ENCODE results near the gene CNTN5. TPM values are rescaled to one million over a fixed set of nuclear protein-coding genes. Genes with fewer than 3 reads are reported as not detected.
"Not testable (repeated sequence)": the region's sequence is repeated elsewhere in the genome, so short reads cannot be mapped to it uniquely, and the experiment has no call there.

The CNTN5 gene
- total RNA-seq, 2 experiments from 2014 or later, result not detected

DNA sequence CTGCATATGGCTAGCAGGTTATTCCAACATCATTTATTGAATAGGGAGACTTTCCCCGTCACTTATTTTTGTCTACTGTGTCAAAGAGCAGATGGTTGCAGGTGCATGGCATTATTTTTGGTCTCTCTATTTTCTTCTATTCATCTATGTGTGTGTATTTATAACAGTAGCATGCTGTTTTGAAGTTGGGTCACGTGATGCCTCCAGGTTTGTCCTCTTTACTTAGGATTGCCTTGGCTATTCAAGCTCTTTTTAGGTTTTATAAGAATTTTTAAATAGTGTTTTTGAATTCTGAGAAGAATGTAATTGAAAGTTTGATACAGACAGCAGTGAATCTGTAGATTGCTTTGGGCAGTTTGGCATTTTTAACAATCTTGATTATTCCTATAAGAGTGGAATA, 770.6 kb downstream of the CNTN5 start:
- Mint-ChIP-seq H3K4me1 (ENCODE audit: low read depth) (no peaks in the 10 kb centered on the region), H3K27me3 (ENCODE audit: low read depth) (no peaks in the 10 kb centered on the region), H3K27ac (no peak overlapping the region), H3K9me3 (ENCODE audit: insufficient read depth) (peaks cover 7% of the 10 kb centered on the region), H3K36me3 (ENCODE audit: low read depth) (no peaks in the 10 kb centered on the region), H3K4me3 (no peak overlapping the region)
- ChIA-PET POLR2A (no interaction called here), CTCF (no interaction called here)
- DNase-seq, result no peak
- no peak for ATAC-seq

DNA sequence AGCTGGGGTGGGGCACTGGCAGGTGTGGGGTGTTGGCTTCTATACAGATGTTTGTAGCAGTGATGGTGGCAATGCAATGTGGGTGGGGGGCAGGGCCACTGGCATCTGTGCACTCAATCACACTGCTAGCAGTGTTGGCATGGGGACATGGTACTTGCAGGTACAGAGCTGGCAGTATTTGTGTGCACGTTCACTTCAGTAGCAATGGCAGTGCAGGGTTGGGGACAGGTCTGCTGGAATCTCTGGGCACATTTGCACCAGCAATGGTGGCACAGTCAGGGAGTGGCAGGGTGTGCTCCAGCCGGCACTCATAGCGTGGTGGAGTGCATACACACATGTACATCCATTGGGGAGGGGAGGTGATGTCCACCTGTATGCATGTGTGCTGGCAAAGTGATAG, 775.2 kb downstream of the CNTN5 start:
- Mint-ChIP-seq H3K9me3 (ENCODE audit: insufficient read depth) (no peaks in the 10 kb centered on the region), H3K27me3 (ENCODE audit: low read depth) (no peaks in the 10 kb centered on the region), H3K36me3 (ENCODE audit: low read depth) (no peaks in the 10 kb centered on the region), H3K4me3 (no peak overlapping the region), H3K27ac (no peak overlapping the region), H3K4me1 (ENCODE audit: low read depth) (no peaks in the 10 kb centered on the region)
- no peak for ATAC-seq
- DNase-seq, result no peak
- ChIA-PET CTCF (no interaction called here), POLR2A (no interaction called here)

DNA sequence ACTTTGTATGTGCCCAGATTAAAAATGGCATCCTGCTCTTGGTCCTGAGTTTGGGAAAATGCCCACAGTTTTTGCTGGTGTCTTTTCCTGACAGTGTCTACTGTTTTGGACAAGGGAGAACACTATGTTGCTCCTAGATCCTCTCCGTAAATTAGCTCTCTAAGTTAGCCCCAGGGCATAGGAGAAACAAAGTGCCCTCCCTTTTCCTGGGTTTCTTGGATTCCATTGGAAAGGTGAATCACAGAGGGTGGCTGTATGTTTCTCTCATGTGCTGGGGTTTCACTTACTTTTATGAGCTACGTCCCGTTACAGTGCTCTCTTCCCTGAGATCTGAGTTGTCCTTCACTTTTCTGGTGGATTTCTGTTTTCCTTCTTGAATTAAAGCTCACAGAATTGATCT, 782.8 kb downstream of the CNTN5 start:
- no peak for ATAC-seq
- Mint-ChIP-seq H3K9me3 (ENCODE audit: insufficient read depth) (peaks cover 5% of the 10 kb centered on the region), H3K4me3 (no peak overlapping the region), H3K27me3 (ENCODE audit: low read depth) (no peaks in the 10 kb centered on the region), H3K4me1 (ENCODE audit: low read depth) (no peaks in the 10 kb centered on the region), H3K36me3 (ENCODE audit: low read depth) (no peaks in the 10 kb centered on the region), H3K27ac (no peak overlapping the region)
- no peak for DNase-seq
- ChIA-PET POLR2A (no interaction called here), CTCF (no interaction called here)

DNA sequence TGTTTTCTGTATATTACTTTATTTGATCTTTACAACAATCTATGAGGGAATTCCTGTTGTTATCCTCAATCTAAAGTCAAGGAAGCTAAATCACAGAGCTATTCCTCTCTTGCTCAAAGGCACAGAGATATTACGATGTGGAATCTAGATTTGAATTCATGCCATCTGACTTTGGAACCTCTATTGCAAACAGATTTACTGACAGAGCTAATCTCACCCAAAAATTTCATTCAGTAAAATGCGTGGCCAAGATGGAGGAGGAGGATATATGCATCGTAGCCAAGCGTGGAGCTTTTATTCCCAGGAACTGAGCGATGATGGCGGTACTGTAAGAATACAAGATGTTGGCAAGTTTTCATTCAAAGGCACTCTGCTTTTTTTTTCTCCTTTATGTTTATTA, 791.8 kb downstream of the CNTN5 start:
- H3K9me3 Mint-ChIP-seq (ENCODE audit: insufficient read depth), result peaks cover 4% of the 10 kb centered on the region
- ATAC-seq (no peak), DNase-seq (no peak)
- no peak overlapping the region for H3K27ac Mint-ChIP-seq
- no peak overlapping the region for H3K4me3 Mint-ChIP-seq
- H3K4me1 Mint-ChIP-seq (ENCODE audit: low read depth), result no peaks in the 10 kb centered on the region
- ChIA-PET POLR2A (no interaction called here), CTCF (no interaction called here)
- no peaks in the 10 kb centered on the region for H3K27me3 Mint-ChIP-seq (ENCODE audit: low read depth)
- H3K36me3 Mint-ChIP-seq (ENCODE audit: low read depth), result no peaks in the 10 kb centered on the region

DNA sequence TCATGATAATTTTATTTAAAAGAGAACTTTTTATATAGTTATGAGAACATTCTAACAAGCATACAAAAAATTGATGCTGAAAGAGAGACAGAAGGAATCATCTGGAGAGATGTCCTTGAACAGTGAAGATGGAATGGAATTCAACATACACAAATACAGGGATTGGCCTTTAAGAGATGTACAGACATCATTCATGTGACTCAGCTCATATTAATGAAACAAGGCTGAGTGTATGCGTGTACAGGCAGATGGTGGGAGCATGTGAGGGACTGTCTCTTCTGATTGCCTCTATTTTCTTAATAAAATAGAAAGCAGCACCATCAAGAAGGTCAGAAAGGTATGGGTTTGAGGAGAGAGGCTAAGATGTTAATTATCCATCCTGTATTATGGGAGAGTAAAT, 793.3 kb downstream of the CNTN5 start:
- H3K4me3 Mint-ChIP-seq, result no peak overlapping the region
- ChIA-PET CTCF (no interaction called here), POLR2A (no interaction called here)
- no peaks in the 10 kb centered on the region for H3K27me3 Mint-ChIP-seq (ENCODE audit: low read depth)
- no peak overlapping the region for H3K27ac Mint-ChIP-seq
- H3K4me1 Mint-ChIP-seq (ENCODE audit: low read depth), result no peaks in the 10 kb centered on the region
- no peak for ATAC-seq
- no peaks in the 10 kb centered on the region for H3K36me3 Mint-ChIP-seq (ENCODE audit: low read depth)
- H3K9me3 Mint-ChIP-seq (ENCODE audit: insufficient read depth), result peaks cover 4% of the 10 kb centered on the region
- no peak for DNase-seq

DNA sequence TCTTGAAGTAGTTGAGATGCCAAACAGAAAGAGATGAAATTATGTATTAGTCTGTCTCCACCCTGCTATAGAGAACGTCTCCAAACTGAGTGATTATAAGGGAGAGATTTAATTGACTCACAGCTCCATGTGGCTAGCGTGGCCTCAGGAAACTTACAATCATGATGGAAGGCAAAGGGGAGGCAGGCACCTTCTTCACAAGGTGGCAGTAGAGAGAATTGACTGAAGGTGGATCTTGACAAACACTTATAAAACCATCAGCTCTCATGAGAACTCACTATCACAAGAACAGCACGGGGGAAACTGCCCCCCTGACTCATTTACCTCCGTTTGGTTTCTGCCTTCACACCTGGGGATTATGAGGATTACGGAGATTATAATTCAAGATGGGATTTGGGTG, 794.0 kb downstream of the CNTN5 start:
- Mint-ChIP-seq H3K4me1 (ENCODE audit: low read depth) (no peaks in the 10 kb centered on the region), H3K36me3 (ENCODE audit: low read depth) (no peaks in the 10 kb centered on the region), H3K4me3 (no peak overlapping the region), H3K9me3 (ENCODE audit: insufficient read depth) (peaks cover 5% of the 10 kb centered on the region), H3K27me3 (ENCODE audit: low read depth) (no peaks in the 10 kb centered on the region), H3K27ac (no peak overlapping the region)
- ATAC-seq (no peak), DNase-seq (no peak)
- CTCF ChIA-PET, result no interaction called here
- POLR2A ChIA-PET, result no interaction called here

DNA sequence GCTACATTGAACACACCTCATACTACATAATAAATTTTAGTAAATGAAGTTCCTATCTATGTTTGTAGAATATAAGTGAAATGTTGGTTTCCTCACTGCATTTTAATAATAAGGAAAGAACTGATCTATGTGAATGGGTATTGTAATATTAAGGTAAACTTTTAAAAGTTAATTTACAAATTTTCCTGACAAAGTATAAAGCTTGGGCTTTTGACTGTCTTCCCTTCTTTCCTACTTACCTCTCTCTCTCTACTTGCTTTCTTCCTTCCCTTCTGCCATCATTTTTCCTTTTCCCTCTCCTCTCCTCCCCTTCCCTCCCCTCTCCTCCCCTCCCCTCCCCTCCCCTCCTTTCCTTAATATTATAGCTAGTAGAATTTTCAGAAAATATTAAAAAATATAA, 798.2 kb downstream of the CNTN5 start:
- Mint-ChIP-seq H3K9me3 (ENCODE audit: insufficient read depth) (peaks cover 4% of the 10 kb centered on the region), H3K4me1 (ENCODE audit: low read depth) (no peaks in the 10 kb centered on the region), H3K36me3 (ENCODE audit: low read depth) (no peaks in the 10 kb centered on the region), H3K4me3 (no peak overlapping the region), H3K27me3 (ENCODE audit: low read depth) (no peaks in the 10 kb centered on the region), H3K27ac (no peak overlapping the region)
- no peak for ATAC-seq
- POLR2A ChIA-PET, result no interaction called here
- CTCF ChIA-PET, result no interaction called here
- no peak for DNase-seq

DNA sequence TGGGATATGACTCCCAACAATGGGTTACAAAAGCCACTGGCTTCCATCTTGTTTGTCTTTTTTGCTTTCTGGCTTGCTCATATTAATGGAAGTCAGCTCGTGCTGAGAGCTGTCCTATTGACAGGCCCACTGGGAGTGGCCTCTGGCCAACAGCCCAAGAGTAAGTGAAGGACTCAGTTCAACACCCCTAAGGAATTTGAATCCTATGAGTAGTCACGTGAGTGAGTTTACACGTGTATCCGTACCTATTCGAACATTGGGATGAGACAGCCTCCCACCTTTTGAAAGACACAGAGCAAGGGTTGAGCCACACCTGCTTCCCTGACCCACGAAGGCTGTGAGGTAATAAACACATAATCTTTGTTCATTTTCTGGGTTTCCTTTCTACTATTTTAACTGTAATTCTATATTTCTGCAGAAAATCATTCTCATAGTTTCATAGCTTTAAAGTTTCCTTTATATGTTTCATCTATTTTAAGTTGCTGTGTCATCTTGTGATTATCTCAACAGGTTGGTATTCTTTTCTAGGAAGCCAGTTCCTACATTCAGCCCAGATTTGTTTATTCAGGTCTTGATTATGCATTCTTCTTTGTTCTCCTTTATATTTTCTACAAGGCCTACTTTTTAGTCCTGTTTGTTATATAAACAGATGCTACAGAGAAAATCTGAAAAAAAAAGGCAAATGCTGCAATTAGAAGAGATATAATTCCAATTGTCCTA, 802.3 kb downstream of the CNTN5 start:
- no peak overlapping the region for H3K4me3 Mint-ChIP-seq
- H3K36me3 Mint-ChIP-seq (ENCODE audit: low read depth), result no peaks in the 10 kb centered on the region
- H3K4me1 Mint-ChIP-seq (ENCODE audit: low read depth), result no peaks in the 10 kb centered on the region
- H3K27ac Mint-ChIP-seq, result no peak overlapping the region
- peaks cover 4% of the 10 kb centered on the region for H3K9me3 Mint-ChIP-seq (ENCODE audit: insufficient read depth)
- H3K27me3 Mint-ChIP-seq (ENCODE audit: low read depth), result no peaks in the 10 kb centered on the region
- ATAC-seq (no peak), DNase-seq (no peak)
- ChIA-PET CTCF (no interaction called here), POLR2A (no interaction called here)

DNA sequence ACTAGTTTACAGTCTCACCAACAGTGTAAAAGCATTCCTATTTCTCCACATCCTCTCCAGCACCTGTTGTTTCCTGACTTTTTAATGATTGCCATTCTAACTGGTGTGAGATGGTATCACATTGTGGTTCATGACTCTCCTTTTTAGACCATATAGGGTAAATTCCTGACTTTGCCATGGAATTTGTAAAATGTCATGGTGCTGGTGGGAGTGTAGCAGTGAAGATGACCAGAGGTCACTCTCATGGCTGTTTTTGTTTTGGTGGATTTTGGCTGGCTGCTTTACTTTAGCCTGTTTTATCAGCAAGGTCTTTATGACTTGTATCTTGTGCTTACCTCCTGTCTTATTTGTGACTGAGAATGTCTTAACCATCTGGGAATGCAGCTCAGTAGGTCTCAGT, 816.0 kb downstream of the CNTN5 start:
- H3K9me3 Mint-ChIP-seq (ENCODE audit: insufficient read depth); DNase-seq; ATAC-seq; POLR2A ChIA-PET; H3K27ac Mint-ChIP-seq; H3K4me1 Mint-ChIP-seq (ENCODE audit: low read depth); H3K27me3 Mint-ChIP-seq (ENCODE audit: low read depth); CTCF ChIA-PET; H3K36me3 Mint-ChIP-seq (ENCODE audit: low read depth); H3K4me3 Mint-ChIP-seq: not testable (repeated sequence)

DNA sequence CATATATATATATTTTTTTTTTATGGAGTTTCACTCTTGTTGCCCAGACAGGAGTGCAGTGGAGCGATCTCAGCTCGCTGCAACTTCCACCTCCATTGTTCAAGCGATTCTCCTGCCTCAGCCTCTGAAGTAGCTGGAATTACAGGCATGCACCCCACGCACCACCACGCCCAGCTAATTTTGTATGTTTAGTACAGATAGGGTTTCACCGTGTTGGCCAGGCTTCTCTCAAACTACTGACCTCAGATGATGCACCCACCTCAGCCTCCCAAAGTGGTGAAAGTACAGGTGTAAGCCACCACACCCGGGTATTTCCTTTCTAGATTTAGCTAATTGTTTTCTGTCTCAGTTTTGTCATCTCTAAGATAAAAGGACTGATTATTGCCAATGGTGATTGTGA, 821.1 kb downstream of the CNTN5 start:
- ChIA-PET CTCF (no interaction called here), POLR2A (no interaction called here)
- Mint-ChIP-seq H3K9me3 (ENCODE audit: insufficient read depth) (peaks cover 5% of the 10 kb centered on the region), H3K27me3 (ENCODE audit: low read depth) (no peaks in the 10 kb centered on the region), H3K4me3 (no peak overlapping the region), H3K27ac (no peak overlapping the region), H3K36me3 (ENCODE audit: low read depth) (no peaks in the 10 kb centered on the region), H3K4me1 (ENCODE audit: low read depth) (no peaks in the 10 kb centered on the region)
- ATAC-seq, result no peak
- DNase-seq, result no peak

DNA sequence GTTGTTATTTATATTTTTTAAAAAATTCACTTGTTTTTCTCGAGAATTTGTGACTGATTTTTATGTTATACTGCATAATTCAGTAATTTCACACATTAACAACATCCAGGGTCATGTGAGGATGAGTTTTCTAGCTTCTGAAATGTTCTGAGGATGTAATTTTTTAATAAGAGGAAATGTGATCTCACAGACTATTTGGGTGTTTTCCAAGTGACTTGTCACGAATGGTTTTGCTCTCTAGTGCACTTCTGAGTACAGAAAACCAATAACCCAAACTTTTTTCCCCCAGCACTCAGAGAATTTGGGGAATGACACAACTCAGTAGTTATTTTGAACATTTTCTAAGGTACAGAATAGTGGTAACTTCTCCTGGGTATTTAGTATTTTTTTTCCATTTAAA, 845.2 kb downstream of the CNTN5 start:
- POLR2A ChIA-PET, result no interaction called here
- CTCF ChIA-PET, result no interaction called here
- no peaks in the 10 kb centered on the region for H3K27me3 Mint-ChIP-seq (ENCODE audit: low read depth)
- H3K4me3 Mint-ChIP-seq, result no peak overlapping the region
- peaks cover 8% of the 10 kb centered on the region for H3K9me3 Mint-ChIP-seq (ENCODE audit: insufficient read depth)
- DNase-seq (no peak), ATAC-seq (no peak)
- no peaks in the 10 kb centered on the region for H3K36me3 Mint-ChIP-seq (ENCODE audit: low read depth)
- H3K27ac Mint-ChIP-seq, result no peak overlapping the region
- H3K4me1 Mint-ChIP-seq (ENCODE audit: low read depth), result no peaks in the 10 kb centered on the region

DNA sequence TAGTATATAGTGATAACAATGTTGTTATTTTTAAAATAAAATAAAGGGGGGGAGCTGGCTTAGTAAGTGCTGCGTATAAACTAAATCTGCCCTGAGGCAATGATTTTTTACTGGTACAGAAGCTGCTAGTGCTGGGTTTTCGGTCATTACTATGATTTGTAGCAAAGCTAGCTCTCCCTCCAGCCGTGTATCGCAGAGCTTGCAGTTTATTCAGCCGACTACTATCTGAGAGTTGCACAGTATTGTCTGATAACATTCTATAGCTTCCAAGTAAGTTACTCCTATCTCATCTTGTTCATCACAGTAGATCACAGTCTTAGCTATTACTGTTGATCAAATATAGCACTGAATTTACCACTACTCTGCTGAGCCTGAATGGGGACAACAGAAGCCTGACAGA, 860.9 kb downstream of the CNTN5 start:
- Mint-ChIP-seq H3K9me3 (ENCODE audit: insufficient read depth) (peaks cover 9% of the 10 kb centered on the region), H3K27me3 (ENCODE audit: low read depth) (no peaks in the 10 kb centered on the region), H3K4me3 (no peak overlapping the region), H3K36me3 (ENCODE audit: low read depth) (no peaks in the 10 kb centered on the region), H3K27ac (no peak overlapping the region), H3K4me1 (ENCODE audit: low read depth) (no peaks in the 10 kb centered on the region)
- ChIA-PET POLR2A (no interaction called here), CTCF (no interaction called here)
- DNase-seq (no peak), ATAC-seq (no peak)

DNA sequence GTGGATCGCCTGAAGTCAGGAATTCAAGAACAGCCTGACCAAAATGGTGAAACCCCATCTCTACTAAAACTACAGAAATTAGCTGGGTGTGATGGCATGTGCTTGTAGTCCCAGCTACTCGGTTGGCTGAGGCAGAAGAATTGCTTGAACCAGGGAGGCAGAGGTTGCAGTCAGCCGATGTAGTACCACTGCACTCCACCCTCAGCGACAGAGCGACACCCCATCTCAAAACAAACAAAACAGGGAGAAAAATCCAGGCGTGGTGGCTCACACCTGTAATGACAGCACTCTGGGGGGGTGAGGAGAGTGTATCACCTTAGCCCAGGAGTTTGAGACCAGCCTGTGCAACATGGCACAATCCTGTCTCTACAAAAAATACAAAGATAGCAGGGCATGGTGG, 864.0 kb downstream of the CNTN5 start:
- ChIA-PET CTCF (no interaction called here), POLR2A (no interaction called here)
- DNase-seq (no peak), ATAC-seq (no peak)
- Mint-ChIP-seq H3K36me3 (ENCODE audit: low read depth) (no peaks in the 10 kb centered on the region), H3K4me3 (no peak overlapping the region), H3K27me3 (ENCODE audit: low read depth) (no peaks in the 10 kb centered on the region), H3K9me3 (ENCODE audit: insufficient read depth) (peaks cover 5% of the 10 kb centered on the region), H3K4me1 (ENCODE audit: low read depth) (no peaks in the 10 kb centered on the region), H3K27ac (no peak overlapping the region)

Measured in activated CD8-positive, alpha-beta T cell treated with anti-CD3 and anti-CD28 coated beads, Interleukin-2, amount 10 ng/mL, durations not matched to agents 7 days and 5 days (primary cell).